BJ (cell line): Measurements from ENCODE around the gene PMEPA1. TPM values are rescaled to one million over a fixed set of nuclear protein-coding genes. Genes with fewer than 3 reads are reported as not detected.
A peak's percentile ranks its signal among the peaks of the same experiment; 100 is the strongest.

Experiments
- CTCF ChIA-PET: fragments of 350-600 bp; formaldehyde crosslinking; extraction: SDS; loops from one replicate; lab custom pipeline; 2021; ENCODE audit warnings: antibody characterized with exemption, inconsistent platforms; lab: Yijun Ruan, JAX
- POLR2A ChIA-PET: fragments of 300-600 bp; sonication (Branson Sonifier 250); formaldehyde crosslinking; extraction: SDS; loops from one replicate; lab custom pipeline; 2021; ENCODE audit warnings: antibody characterized with exemption; lab: Charles Lee
- DNase-seq: peaks from one replicate; pipeline ENCODE4 v3.0.0-alpha.2; 2011; ENCODE audit warnings: low read depth
- H3K27me3 ChIP-seq: 2 replicates; pipeline ENCODE4 v1.6.0; 2011; ENCODE audit warnings: low read length; ENCODE audit not compliant: control insufficient read depth, insufficient read depth
- H3K36me3 ChIP-seq: 2 replicates; pipeline ENCODE4 v1.5.1; 2011; ENCODE audit warnings: low read length; ENCODE audit not compliant: control insufficient read depth, insufficient read depth
- H3K4me3 ChIP-seq: 2 replicates; pipeline ENCODE4 v1.5.1; 2011; ENCODE audit warnings: low read depth, mild to moderate bottlenecking, control low read depth, low read length
- CTCF ChIP-seq: IDR thresholded peaks from 2 replicates; pipeline ENCODE4 v1.5.1; 2011; ENCODE audit warnings: low read depth, mild to moderate bottlenecking, control low read depth, inconsistent platforms, low read length, moderate library complexity; ENCODE audit not compliant: insufficient read depth
- polyA plus RNA-seq: library from polyadenylated mRNA; depleted of rRNA; stranded (reverse); fragments of >200 nt; gene quantifications from 2 replicates; pipeline ENCODE4 v1.2.3, GENCODE V29; 2011

The PMEPA1 gene
- polyA plus RNA-seq, 1 experiment, result 5.0 TPM

- no peak for DNase-seq
- H3K27me3 ChIP-seq, result no peaks in the 10 kb centered on the region
- POLR2A ChIA-PET, result no interaction called here
- no peak overlapping the region for H3K4me3 ChIP-seq
- H3K36me3 ChIP-seq, result no peaks in the 10 kb centered on the region
- CTCF ChIA-PET, result interaction anchor here (0.5 to 1.6 kb wide), 4 partner anchors 9 to 256 kb away, joined by 3 to 5 read pairs (median 3); no protein-coding TSS in a partner anchor
- TF ChIP-seq CTCF, result 0 out of 2 replicates have a peak, but pooled peaks have one; percentile 5
These were observed 100.0 kb downstream of the PMEPA1 start for GRCh38 chr20:57609842-57610167.

GRCh38 chr20:57609086-57609841 is 100.6 kb downstream of the PMEPA1 start:
- ChIA-PET CTCF (no interaction called here), POLR2A (no interaction called here)
- DNase-seq, result no peak
- Histone ChIP-seq H3K36me3 (no peaks in the 10 kb centered on the region), H3K4me3 (no peak overlapping the region), H3K27me3 (no peaks in the 10 kb centered on the region)
- TF ChIP-seq CTCF, result no peak

GRCh38 chr20:57608516-57608915 is 101.3 kb downstream of the PMEPA1 start:
- no peak for TF ChIP-seq CTCF
- DNase-seq, result no peak
- ChIA-PET POLR2A (no interaction called here), CTCF (no interaction called here)
- Histone ChIP-seq H3K4me3 (no peak overlapping the region), H3K36me3 (no peaks in the 10 kb centered on the region), H3K27me3 (no peaks in the 10 kb centered on the region)

- no peaks in the 10 kb centered on the region for H3K36me3 ChIP-seq
- ChIA-PET CTCF (interaction anchor here (1.3 kb wide), 1 partner anchor 8 kb away, joined by 6 read pairs; no protein-coding TSS in a partner anchor), POLR2A (no interaction called here)
- TF ChIP-seq CTCF, result no peak
- no peaks in the 10 kb centered on the region for H3K27me3 ChIP-seq
- no peak overlapping the region for H3K4me3 ChIP-seq
- DNase-seq, result no peak
These were observed 103.9 kb downstream of the PMEPA1 start for GRCh38 chr20:57605878-57606277.

- Histone ChIP-seq H3K27me3 (no peaks in the 10 kb centered on the region), H3K4me3 (no peak overlapping the region), H3K36me3 (no peaks in the 10 kb centered on the region)
- no peak for TF ChIP-seq CTCF
- no peak for DNase-seq
- ChIA-PET CTCF (interaction anchor here (1.2 kb wide), 2 partner anchors 9 to 606 kb away, joined by 4 read pairs; no protein-coding TSS in a partner anchor), POLR2A (no interaction called here)
These were observed 104.8 kb downstream of the PMEPA1 start for GRCh38 chr20:57605045-57605444.
